Measurements from ENCODE around the gene CDH11. TPM values are rescaled to one million over a fixed set of nuclear protein-coding genes. Genes with fewer than 3 reads are reported as not detected.

CDH11 gene
- total and polyA plus RNA-seq, 3 experiments from 2014 or later = not detected

DNA sequence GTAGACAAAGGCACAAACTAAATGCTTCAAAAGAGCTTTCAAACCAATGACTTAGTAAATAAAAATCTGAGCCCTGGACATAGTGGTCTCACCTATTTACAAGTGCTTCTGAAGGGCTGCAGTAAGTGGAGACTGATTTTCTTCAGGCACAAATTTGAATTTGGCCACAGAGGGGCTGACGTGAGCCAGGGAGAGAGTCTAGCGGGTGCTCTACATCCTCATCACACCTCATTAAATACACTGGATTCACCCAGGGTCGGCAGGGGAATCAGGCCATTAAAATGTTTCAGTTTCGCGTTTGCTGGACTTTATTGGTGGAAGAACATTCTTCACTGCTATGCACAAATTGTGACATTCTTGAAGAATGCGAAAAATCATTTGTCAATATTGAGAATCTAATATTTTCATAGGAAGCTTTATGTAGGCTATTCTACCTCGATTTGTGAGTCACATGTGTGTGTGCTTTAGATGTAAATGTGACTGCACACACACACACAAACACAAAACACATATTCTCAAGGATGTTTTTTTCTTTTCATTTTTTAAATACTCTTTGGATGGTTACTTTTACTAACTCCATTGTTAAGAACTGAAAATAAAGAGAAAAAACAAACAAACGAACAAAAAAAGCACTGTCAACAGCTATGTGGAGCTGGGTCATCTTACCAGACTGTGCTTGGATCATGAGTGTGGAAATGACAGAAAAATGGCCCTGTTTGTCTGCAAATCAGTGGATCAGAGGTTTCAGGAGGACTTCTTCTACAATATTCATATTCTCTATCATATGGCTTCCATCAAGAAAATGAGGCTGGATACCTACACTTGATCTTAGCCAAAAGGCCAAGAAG lies 58.9 kb downstream of the CDH11 start:
- H3K4me3 ChIP-seq (ENCODE audit: low read length) = no peak overlapping the region
- Mint-ChIP-seq H3K27me3 (peaks cover 0 to 2% of the 10 kb centered on the region in 2 donors), H3K4me3 (no peak overlapping the region), H3K27ac (no peak overlapping the region), H3K9me3 (peaks cover 6 to 21% (median 13%) of the 10 kb centered on the region in 5 donors), H3K36me3 (no peaks in the 10 kb centered on the region), H3K4me1 (no peaks in the 10 kb centered on the region)
- no peaks in the 10 kb centered on the region for H3K4me1 ChIP-seq (ENCODE audit: insufficient read depth, low read length)
- H3K9me3 ChIP-seq (ENCODE audit: low read length) = no peaks in the 10 kb centered on the region
- no peak overlapping the region for H3K27ac ChIP-seq (ENCODE audit: low read depth, low read length)
- POLR2A ChIA-PET = no interaction called here
- H3K27me3 ChIP-seq (ENCODE audit: insufficient read depth, low read length, poor library complexity, severe bottlenecking) = no peaks in the 10 kb centered on the region
- no peak for DNase-seq
- CTCF ChIA-PET = no interaction called here
- no peaks in the 10 kb centered on the region for H3K36me3 ChIP-seq (ENCODE audit: insufficient read depth, low read length)

GRCh38 chr16:65061935-65062518 lies 59.8 kb downstream of the CDH11 start:
- H3K27ac Mint-ChIP-seq = no peak overlapping the region
- no peaks in the 10 kb centered on the region for H3K36me3 ChIP-seq (ENCODE audit: insufficient read depth, low read length)
- H3K27me3 Mint-ChIP-seq = peaks cover 0 to 2% of the 10 kb centered on the region in 2 donors

DNA sequence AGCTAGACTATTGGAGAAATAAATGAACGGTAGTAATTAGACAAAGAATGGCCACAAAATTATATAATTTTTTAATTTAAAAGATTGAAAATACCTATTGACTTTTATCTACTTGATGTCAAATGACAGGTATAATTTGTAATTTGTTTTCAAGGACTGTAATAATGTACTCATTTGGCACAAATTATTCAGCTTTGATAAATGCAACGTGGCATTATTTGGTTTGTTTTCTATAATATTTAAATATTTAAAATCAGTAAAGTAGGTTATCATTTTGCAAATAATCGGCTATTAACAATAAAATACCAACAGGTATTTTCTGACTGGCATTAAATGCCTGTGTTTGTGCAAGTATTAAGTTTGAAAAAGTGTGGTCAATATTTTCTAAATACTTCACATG lies 60.6 kb downstream of the CDH11 start:
- Histone ChIP-seq H3K27ac (ENCODE audit: low read depth, low read length) (no peak overlapping the region), H3K36me3 (ENCODE audit: insufficient read depth, low read length) (no peaks in the 10 kb centered on the region), H3K27me3 (ENCODE audit: insufficient read depth, low read length, poor library complexity, severe bottlenecking) (no peaks in the 10 kb centered on the region), H3K9me3 (ENCODE audit: low read length) (no peaks in the 10 kb centered on the region), H3K4me1 (ENCODE audit: insufficient read depth, low read length) (no peaks in the 10 kb centered on the region), H3K4me3 (ENCODE audit: low read length) (no peak overlapping the region)
- Mint-ChIP-seq H3K36me3 (no peaks in the 10 kb centered on the region), H3K4me1 (no peaks in the 10 kb centered on the region), H3K27me3 (peaks cover 0 to 2% of the 10 kb centered on the region in 2 donors), H3K27ac (no peak overlapping the region), H3K9me3 (peaks cover 6 to 23% (median 11%) of the 10 kb centered on the region in 5 donors), H3K4me3 (no peak overlapping the region)
- POLR2A ChIA-PET = no interaction called here
- CTCF ChIA-PET = no interaction called here
- no peak for DNase-seq

More at GRCh38 chr16:65061935-65062518, 59.8 kb downstream of the CDH11 start:
- no peak overlapping the region for H3K4me3 ChIP-seq (ENCODE audit: low read length)
- no peaks in the 10 kb centered on the region for H3K36me3 Mint-ChIP-seq
- ChIA-PET POLR2A (no interaction called here), CTCF (no interaction called here)
- no peak overlapping the region for H3K27ac ChIP-seq (ENCODE audit: low read depth, low read length)
- no peak for DNase-seq
- H3K4me1 ChIP-seq (ENCODE audit: insufficient read depth, low read length) = no peaks in the 10 kb centered on the region
- peaks cover 6 to 24% (median 12%) of the 10 kb centered on the region in 5 donors for H3K9me3 Mint-ChIP-seq
- no peaks in the 10 kb centered on the region for H3K9me3 ChIP-seq (ENCODE audit: low read length)
- H3K27me3 ChIP-seq (ENCODE audit: insufficient read depth, low read length, poor library complexity, severe bottlenecking) = no peaks in the 10 kb centered on the region
- no peak overlapping the region for H3K4me3 Mint-ChIP-seq
- no peaks in the 10 kb centered on the region for H3K4me1 Mint-ChIP-seq

GRCh38 chr16:65059406-65059980 lies 62.4 kb downstream of the CDH11 start:
- Mint-ChIP-seq H3K27me3 (no peaks in the 10 kb centered on the region), H3K36me3 (no peaks in the 10 kb centered on the region), H3K4me3 (no peak overlapping the region), H3K9me3 (peaks cover 3 to 26% (median 6%) of the 10 kb centered on the region in 5 donors), H3K4me1 (no peaks in the 10 kb centered on the region), H3K27ac (no peak overlapping the region)
- Histone ChIP-seq H3K4me1 (ENCODE audit: insufficient read depth, low read length) (no peaks in the 10 kb centered on the region), H3K27me3 (ENCODE audit: insufficient read depth, low read length, poor library complexity, severe bottlenecking) (no peaks in the 10 kb centered on the region), H3K9me3 (ENCODE audit: low read length) (no peaks in the 10 kb centered on the region), H3K36me3 (ENCODE audit: insufficient read depth, low read length) (no peaks in the 10 kb centered on the region), H3K4me3 (ENCODE audit: low read length) (no peak overlapping the region), H3K27ac (ENCODE audit: low read depth, low read length) (no peak overlapping the region)
- DNase-seq = no peak
- CTCF ChIA-PET = no interaction called here
- POLR2A ChIA-PET = no interaction called here

GRCh38 chr16:65057184-65057583 lies 64.7 kb downstream of the CDH11 start:
- Histone ChIP-seq H3K36me3 (ENCODE audit: insufficient read depth, low read length) (no peaks in the 10 kb centered on the region), H3K27ac (ENCODE audit: low read depth, low read length) (no peak overlapping the region), H3K4me3 (ENCODE audit: low read length) (no peak overlapping the region), H3K4me1 (ENCODE audit: insufficient read depth, low read length) (no peaks in the 10 kb centered on the region), H3K27me3 (ENCODE audit: insufficient read depth, low read length, poor library complexity, severe bottlenecking) (no peaks in the 10 kb centered on the region), H3K9me3 (ENCODE audit: low read length) (no peaks in the 10 kb centered on the region)
- H3K4me3 Mint-ChIP-seq = no peak overlapping the region
- no peak overlapping the region for H3K27ac Mint-ChIP-seq
- no peak for DNase-seq
- peaks cover 4 to 27% (median 12%) of the 10 kb centered on the region in 5 donors for H3K9me3 Mint-ChIP-seq
- no peaks in the 10 kb centered on the region for H3K4me1 Mint-ChIP-seq
- ChIA-PET CTCF (no interaction called here), POLR2A (no interaction called here)
- H3K27me3 Mint-ChIP-seq = no peaks in the 10 kb centered on the region
- H3K36me3 Mint-ChIP-seq = no peaks in the 10 kb centered on the region

GRCh38 chr16:65054457-65054856 lies 67.4 kb downstream of the CDH11 start:
- Mint-ChIP-seq H3K9me3 (peaks cover 4 to 24% (median 19%) of the 10 kb centered on the region in 5 donors), H3K27me3 (no peaks in the 10 kb centered on the region)
- H3K27ac ChIP-seq (ENCODE audit: low read depth, low read length) = no peak overlapping the region

DNA sequence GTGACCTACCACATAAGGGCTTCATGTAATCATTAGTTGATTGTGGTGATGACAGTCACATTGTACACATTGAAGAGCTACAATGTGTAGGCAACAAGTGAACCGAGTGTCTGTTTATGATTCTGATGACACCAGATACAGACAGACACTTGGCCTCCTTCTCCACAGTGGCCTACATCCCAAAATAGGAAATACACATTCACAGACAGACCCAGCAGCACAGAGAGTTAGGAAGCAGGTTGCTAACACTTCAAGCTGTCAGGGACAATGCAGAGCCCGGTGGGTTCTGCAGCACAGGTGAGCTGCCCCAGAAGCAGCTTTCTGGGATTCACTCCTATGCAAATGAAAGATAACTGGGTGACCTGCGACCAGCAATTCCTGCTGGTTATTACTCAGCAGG lies 72.2 kb downstream of the CDH11 start:
- H3K27ac ChIP-seq (ENCODE audit: low read depth, low read length) = no peak overlapping the region
- no peak for DNase-seq
- H3K4me1 ChIP-seq (ENCODE audit: insufficient read depth, low read length) = no peaks in the 10 kb centered on the region
- H3K4me3 ChIP-seq (ENCODE audit: low read length) = no peak overlapping the region
- H3K27me3 ChIP-seq (ENCODE audit: insufficient read depth, low read length, poor library complexity, severe bottlenecking) = no peaks in the 10 kb centered on the region
- H3K9me3 ChIP-seq (ENCODE audit: low read length) = no peaks in the 10 kb centered on the region
- Mint-ChIP-seq H3K27ac (no peak overlapping the region), H3K9me3 (peaks cover 5 to 23% (median 18%) of the 10 kb centered on the region in 5 donors), H3K27me3 (no peaks in the 10 kb centered on the region), H3K4me3 (no peak overlapping the region), H3K36me3 (no peaks in the 10 kb centered on the region), H3K4me1 (no peaks in the 10 kb centered on the region)
- CTCF ChIA-PET = no interaction called here
- no peaks in the 10 kb centered on the region for H3K36me3 ChIP-seq (ENCODE audit: insufficient read depth, low read length)
- POLR2A ChIA-PET = no interaction called here

More at GRCh38 chr16:65054457-65054856, 67.4 kb downstream of the CDH11 start:
- H3K36me3 ChIP-seq (ENCODE audit: insufficient read depth, low read length) = no peaks in the 10 kb centered on the region
- no peak for DNase-seq
- H3K9me3 ChIP-seq (ENCODE audit: low read length) = no peaks in the 10 kb centered on the region
- ChIA-PET POLR2A (no interaction called here), CTCF (no interaction called here)
- H3K27me3 ChIP-seq (ENCODE audit: insufficient read depth, low read length, poor library complexity, severe bottlenecking) = no peaks in the 10 kb centered on the region
- Mint-ChIP-seq H3K27ac (no peak overlapping the region), H3K4me1 (no peaks in the 10 kb centered on the region), H3K4me3 (no peak overlapping the region), H3K36me3 (no peaks in the 10 kb centered on the region)
- no peaks in the 10 kb centered on the region for H3K4me1 ChIP-seq (ENCODE audit: insufficient read depth, low read length)
- no peak overlapping the region for H3K4me3 ChIP-seq (ENCODE audit: low read length)

GRCh38 chr16:65045961-65046360 lies 75.9 kb downstream of the CDH11 start:
- POLR2A ChIA-PET = no interaction called here

More at GRCh38 chr16:65045961-65046360, 75.9 kb downstream of the CDH11 start:
- CTCF ChIA-PET = no interaction called here
- no peak overlapping the region for H3K27ac Mint-ChIP-seq
- H3K27ac ChIP-seq (ENCODE audit: low read depth, low read length) = no peak overlapping the region
- no peaks in the 10 kb centered on the region for H3K36me3 ChIP-seq (ENCODE audit: insufficient read depth, low read length)
- H3K4me3 ChIP-seq (ENCODE audit: low read length) = no peak overlapping the region
- no peaks in the 10 kb centered on the region for H3K27me3 ChIP-seq (ENCODE audit: insufficient read depth, low read length, poor library complexity, severe bottlenecking)
- no peaks in the 10 kb centered on the region for H3K4me1 ChIP-seq (ENCODE audit: insufficient read depth, low read length)
- no peaks in the 10 kb centered on the region for H3K27me3 Mint-ChIP-seq
- H3K9me3 ChIP-seq (ENCODE audit: low read length) = no peaks in the 10 kb centered on the region
- peaks cover 14 to 22% (median 21%) of the 10 kb centered on the region in 5 donors for H3K9me3 Mint-ChIP-seq
- no peaks in the 10 kb centered on the region for H3K36me3 Mint-ChIP-seq
- no peaks in the 10 kb centered on the region for H3K4me1 Mint-ChIP-seq
- no peak overlapping the region for H3K4me3 Mint-ChIP-seq
- DNase-seq = no peak

All from CD8-positive, alpha-beta memory T cell (primary cell).